Activated T-helper 17 cell treated with anti-CD3 and anti-CD28 coated beads, Interleukin-2, amount 50 U/mL, for 72 hours (primary cell): Measurements from ENCODE around the gene AGL. TPM values are rescaled to one million over a fixed set of nuclear protein-coding genes. Genes with fewer than 3 reads are reported as not detected.
A peak's percentile ranks its signal among the peaks of the same experiment; 100 is the strongest.
"Not testable (repeated sequence)": the region's sequence is repeated elsewhere in the genome, so short reads cannot be mapped to it uniquely, and the experiment has no call there.

Experiments
- ATAC-seq: fragments of 150-1000 bp; cut with Tn5 transposase; replicated peaks from 2 replicates; pipeline ENCODE4 v1.10.0; 2021; ENCODE audit warnings: mild to moderate bottlenecking, moderate library complexity
- H3K27ac Mint-ChIP-seq: one replicate; pipeline ENCODE4 v1.8.0; 2022; ENCODE audit warnings: mixed read lengths
- H3K27me3 Mint-ChIP-seq: one replicate; pipeline ENCODE4 v1.8.0; 2022; ENCODE audit warnings: mixed read lengths
- H3K36me3 Mint-ChIP-seq: one replicate; pipeline ENCODE4 v1.8.0; 2022; ENCODE audit warnings: low read depth, mild to moderate bottlenecking, mixed read lengths
- H3K4me1 Mint-ChIP-seq: one replicate; pipeline ENCODE4 v1.8.0; 2022; ENCODE audit warnings: mixed read lengths
- H3K4me3 Mint-ChIP-seq: one replicate; pipeline ENCODE4 v1.8.0; 2022; ENCODE audit warnings: mild to moderate bottlenecking, mixed read lengths
- H3K9me3 Mint-ChIP-seq: one replicate; pipeline ENCODE4 v1.8.0; 2022; ENCODE audit warnings: mixed read lengths
- total RNA-seq, 2 donors: library from RNA; stranded (reverse); gene quantifications; one replicate each; pipeline ENCODE4 v1.2.3, GENCODE V29; 2022

Gene AGL
- total RNA-seq, 2 donors from 2014 or later: 21.4 to 23.2 TPM

DNA sequence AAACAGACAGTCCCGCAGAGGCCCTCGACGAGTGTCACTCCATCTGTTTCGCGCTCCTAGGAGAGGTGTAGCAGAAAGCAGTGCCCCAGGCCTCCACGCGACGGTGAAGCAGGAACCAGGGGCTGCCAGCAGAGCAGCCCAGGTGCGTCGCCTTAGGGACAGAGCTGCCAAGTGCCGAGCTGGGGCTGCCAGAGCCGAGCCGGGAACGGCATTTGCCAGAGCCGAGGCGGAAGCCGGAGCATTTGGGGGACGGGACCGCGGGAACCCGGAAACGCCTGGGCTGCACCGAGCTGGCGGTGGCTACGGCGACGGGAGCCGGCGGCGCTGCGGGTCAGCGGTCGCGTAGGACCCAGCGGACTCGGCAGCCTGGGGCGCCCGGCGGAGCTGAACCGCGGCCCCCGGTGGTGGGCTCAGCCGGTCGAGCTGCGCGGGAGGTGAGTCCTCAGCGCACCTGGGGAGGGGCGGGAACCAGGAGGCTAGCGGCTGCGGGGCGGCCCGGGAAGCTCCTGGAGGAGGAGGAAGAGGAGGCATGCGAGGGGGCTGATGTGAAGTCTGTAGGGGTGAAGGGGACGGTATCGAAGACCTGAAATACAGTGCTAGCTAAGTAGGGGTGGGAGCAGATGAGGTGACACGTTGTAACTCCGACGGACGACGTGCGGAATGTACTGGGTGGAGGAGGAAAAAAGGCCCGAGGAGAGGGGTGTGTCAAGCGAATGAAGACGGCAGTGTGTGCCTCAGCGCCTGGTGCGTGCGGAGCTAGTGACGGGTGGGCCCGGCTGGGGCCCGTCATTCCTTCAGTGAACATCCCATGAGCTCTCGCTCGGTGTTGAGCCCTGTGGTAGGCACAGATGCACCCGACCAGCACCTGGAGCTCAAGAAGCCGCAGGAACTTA, 119.8 kb downstream of the AGL start, which contains the start of gene SLC35A3:
SLC35A3 (plus strand) TSS at position 268 of the 893 bp plus-strand sequence. CDS start 23,559 bp downstream, outside the sequence.
- Mint-ChIP-seq H3K36me3 (peaks cover 5% of the 10 kb centered on the region), H3K4me3 (peak within 1 kb of the TSS; percentile 92), H3K4me1 (peaks cover 11% of the 10 kb centered on the region), H3K27ac (peak within 1 kb of the TSS; percentile 88), H3K9me3 (no peaks in the 10 kb centered on the region), H3K27me3 (no peaks in the 10 kb centered on the region)
- peak; percentile 90 for ATAC-seq

DNA sequence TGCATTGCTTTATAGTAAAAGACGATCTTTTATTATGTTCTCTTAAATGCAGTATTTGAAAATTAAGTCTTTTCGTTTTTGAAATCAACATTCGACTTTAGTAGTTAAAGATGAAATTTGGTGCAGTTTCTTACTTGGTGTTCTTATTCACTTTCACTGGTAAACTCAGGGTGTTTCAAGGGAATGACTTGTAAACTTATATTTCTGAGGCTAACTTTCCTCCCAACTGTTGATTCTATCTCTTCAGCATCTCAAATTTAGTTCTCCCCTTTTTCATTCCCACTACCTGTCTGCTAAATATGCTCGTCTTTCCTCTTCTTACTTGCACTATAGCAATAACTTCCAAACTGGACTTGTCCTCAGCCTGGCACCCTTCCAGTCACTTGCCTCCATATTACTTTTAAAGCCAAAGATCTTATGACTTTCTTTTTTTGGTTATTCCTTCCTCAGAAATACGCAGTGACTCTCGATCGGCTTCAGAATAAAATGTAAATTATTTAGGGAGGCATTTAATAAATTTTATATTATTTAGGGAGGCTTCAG, 120.6 kb downstream of the AGL start:
- H3K4me3 Mint-ChIP-seq: peak overlapping the region; percentile 92
- peak overlapping the region; percentile 88 for H3K27ac Mint-ChIP-seq
- no peaks in the 10 kb centered on the region for H3K9me3 Mint-ChIP-seq
- H3K27me3 Mint-ChIP-seq: no peaks in the 10 kb centered on the region
- ATAC-seq: no peak
- H3K4me1 Mint-ChIP-seq: peaks cover 11% of the 10 kb centered on the region
- H3K36me3 Mint-ChIP-seq: peaks cover 13% of the 10 kb centered on the region

DNA sequence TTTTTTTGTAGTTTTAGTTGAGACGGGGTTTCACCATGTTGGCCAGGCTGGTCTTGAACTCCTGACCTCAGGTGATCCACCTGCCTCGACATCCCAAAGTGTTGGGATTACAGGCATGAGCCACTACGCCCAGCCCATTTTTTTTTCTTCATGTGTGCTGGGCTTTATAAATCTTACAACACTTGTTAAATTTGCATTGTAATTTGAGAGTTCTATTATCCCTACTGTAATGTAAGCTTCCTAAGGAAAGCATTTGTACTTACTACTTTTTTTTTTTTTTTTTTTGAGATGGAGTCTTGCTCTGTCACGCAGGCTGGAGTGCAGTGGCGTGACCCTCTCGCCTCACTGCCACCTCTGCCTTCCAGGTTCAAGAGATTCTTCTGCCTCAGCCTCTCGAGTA, 121.9 kb downstream of the AGL start:
- Mint-ChIP-seq H3K4me1 (peaks cover 11% of the 10 kb centered on the region), H3K4me3 (peak overlapping the region; percentile 92), H3K36me3 (peaks cover 23% of the 10 kb centered on the region)
- not testable (repeated sequence) for H3K27ac Mint-ChIP-seq, H3K9me3 Mint-ChIP-seq, ATAC-seq, H3K27me3 Mint-ChIP-seq

Other genes with a start within 250 kb of the AGL start
- not detected for gene PALMD, start 204.2 kb upstream of the AGL start, total RNA-seq
- 1 to 10 TPM in 1 of 2 donors, under 1 TPM in 1; 0.69 to 2.2 TPM for gene FRRS1, start 83.7 kb upstream of the AGL start, total RNA-seq
- 10 to 100 TPM; 10.1 to 16.5 TPM for gene SLC35A3, start 119.6 kb downstream of the AGL start, total RNA-seq